CD4-positive, alpha-beta memory T cell (primary cell): ENCODE results near the gene NFKBIB. TPM values are rescaled to one million over a fixed set of nuclear protein-coding genes. Genes with fewer than 3 reads are reported as not detected.
A peak's percentile ranks its signal among the peaks of the same experiment; 100 is the strongest.

Experiments used
- CTCF ChIA-PET: fragments of 350-600 bp; sonication (Branson Sonifier 250); formaldehyde crosslinking; loops from one replicate; lab custom pipeline; 2021; ENCODE audit warnings: inconsistent platforms; ENCODE audit not compliant: partially characterized antibody; lab: Charles Lee
- POLR2A ChIA-PET: fragments of 350-600 bp; sonication (Branson Sonifier 250); formaldehyde crosslinking; loops from one replicate; lab custom pipeline; 2021; ENCODE audit not compliant: partially characterized antibody; lab: Charles Lee
- DNase-seq, 5 donors: peaks; one replicate each; pipeline versions ENCODE4 v3.0.0 to v3.0.0-alpha.2; 2020 to 2022; ENCODE audit warnings: mixed read lengths in 1 of 5
- H3K27ac ChIP-seq: one replicate; pipeline ENCODE4 v1.7.0; 2013; ENCODE audit warnings: low read depth, low read length
- H3K27me3 ChIP-seq: 2 replicates; pipeline ENCODE4 v1.7.0; 2013; ENCODE audit warnings: mild to moderate bottlenecking, low read length, moderate library complexity; ENCODE audit not compliant: insufficient read depth
- H3K36me3 ChIP-seq: 2 replicates; pipeline ENCODE4 v1.7.0; 2013; ENCODE audit warnings: mild to moderate bottlenecking, low read length, moderate library complexity; ENCODE audit not compliant: insufficient read depth
- H3K4me1 ChIP-seq: 2 replicates; pipeline ENCODE4 v1.7.0; 2013; ENCODE audit warnings: mild to moderate bottlenecking, low read length, moderate library complexity; ENCODE audit not compliant: insufficient read depth
- H3K4me3 ChIP-seq, 2 donors: one replicate each; pipeline ENCODE4 v1.7.0; 2013; ENCODE audit warnings: low read length in 2 of 2, mild to moderate bottlenecking in 1 of 2
- H3K9me3 ChIP-seq, 2 donors: one replicate each; pipeline ENCODE4 v1.7.0; 2013; ENCODE audit warnings: low read length in 2 of 2, control low read depth in 1 of 2; ENCODE audit not compliant: control insufficient read depth in 1 of 2
- H3K27ac Mint-ChIP-seq, 7 donors: one replicate each; pipeline ENCODE4 v1.8.0; 2020 to 2021; ENCODE audit warnings: mixed read lengths in 7 of 7, mild to moderate bottlenecking in 6 of 7, inconsistent platforms in 3 of 7, moderate library complexity in 3 of 7
- H3K27me3 Mint-ChIP-seq, 2 donors: one replicate each; pipeline ENCODE4 v1.8.0; 2020 to 2021; ENCODE audit warnings: mixed read lengths in 2 of 2
- H3K36me3 Mint-ChIP-seq, 2 donors: one replicate each; pipeline ENCODE4 v1.8.0; 2020 to 2021; ENCODE audit warnings: mixed read lengths in 2 of 2, inconsistent platforms in 1 of 2, mild to moderate bottlenecking in 1 of 2
- H3K4me1 Mint-ChIP-seq, 4 donors: one replicate each; pipeline ENCODE4 v1.8.0; 2020 to 2021; ENCODE audit warnings: mixed read lengths in 4 of 4, mild to moderate bottlenecking in 1 of 4
- H3K4me3 Mint-ChIP-seq, 8 donors: one replicate each; pipeline ENCODE4 v1.8.0; 2020 to 2021; ENCODE audit warnings: mixed read lengths in 8 of 8, mild to moderate bottlenecking in 7 of 8, moderate library complexity in 6 of 8, inconsistent platforms in 3 of 8
- H3K9me3 Mint-ChIP-seq, 8 donors: one replicate each; pipeline ENCODE4 v1.8.0; 2020 to 2021; ENCODE audit warnings: mixed read lengths in 8 of 8, mild to moderate bottlenecking in 5 of 8, inconsistent platforms in 3 of 8, moderate library complexity in 1 of 8
- intact Hi-C: fragments of 100-400 bp; cut with micrococcal nuclease; formaldehyde crosslinking; loops from one replicate; pipeline ENCODE4 v1.15.1; 2023
- polyA plus RNA-seq, 2 donors: library from polyadenylated mRNA; unstranded; fragments of 300-500 nt; fragmentation: Illumina TruSeq; gene quantifications; one replicate each; pipeline ENCODE4 v1.2.3, GENCODE V29; 2021
- total RNA-seq, 2 experiments: library from RNA; stranded (reverse); gene quantifications; one replicate each; pipeline ENCODE4 v1.2.3, GENCODE V29; 2021

NFKBIB gene
- total and polyA plus RNA-seq, 4 experiments from 2014 or later, result 7.2 to 26.0 (median 19.5) TPM

GRCh38 chr19:38900202-38900629, 447 bp downstream of the NFKBIB start:
- peaks cover 17 to 58% (median 38%) of the 10 kb centered on the region in 4 donors for H3K4me1 Mint-ChIP-seq
- H3K4me1 ChIP-seq, result peaks cover 34% of the 10 kb centered on the region
- H3K9me3 Mint-ChIP-seq, result no peaks in the 10 kb centered on the region
- H3K36me3 Mint-ChIP-seq, result peaks cover 14 to 22% of the 10 kb centered on the region in 2 donors
- ChIA-PET POLR2A (interaction anchor here (0.7 to 3.0 kb wide), 17 partner anchors 17 to 536 kb away, joined by 3 to 18 read pairs (median 4); partner anchors contain the start of genes ACTN4, ECH1, FAM98C and HNRNPL), CTCF (interaction anchor here (1.0 to 3.7 kb wide), 7 partner anchors 29 to 498 kb away, joined by 3 to 35 read pairs (median 6); partner anchors contain the start of genes FAM98C, HNRNPL, MRPS12 and SARS2)
- intact Hi-C loops, result no loop called here
- peak overlapping the region; percentile 68 to 87 for H3K4me3 ChIP-seq
- H3K27ac Mint-ChIP-seq, result peak overlapping the region; percentile 90 to 100 (median 99)
- peak overlapping the region; percentile 85 to 98 (median 96) for H3K4me3 Mint-ChIP-seq
- no peaks in the 10 kb centered on the region for H3K9me3 ChIP-seq
- H3K27me3 ChIP-seq, result no peaks in the 10 kb centered on the region
- no peaks in the 10 kb centered on the region for H3K27me3 Mint-ChIP-seq
- H3K27ac ChIP-seq, result peak overlapping the region; percentile 99
- DNase-seq, result no peak
- H3K36me3 ChIP-seq, result peaks cover 10% of the 10 kb centered on the region

DNA sequence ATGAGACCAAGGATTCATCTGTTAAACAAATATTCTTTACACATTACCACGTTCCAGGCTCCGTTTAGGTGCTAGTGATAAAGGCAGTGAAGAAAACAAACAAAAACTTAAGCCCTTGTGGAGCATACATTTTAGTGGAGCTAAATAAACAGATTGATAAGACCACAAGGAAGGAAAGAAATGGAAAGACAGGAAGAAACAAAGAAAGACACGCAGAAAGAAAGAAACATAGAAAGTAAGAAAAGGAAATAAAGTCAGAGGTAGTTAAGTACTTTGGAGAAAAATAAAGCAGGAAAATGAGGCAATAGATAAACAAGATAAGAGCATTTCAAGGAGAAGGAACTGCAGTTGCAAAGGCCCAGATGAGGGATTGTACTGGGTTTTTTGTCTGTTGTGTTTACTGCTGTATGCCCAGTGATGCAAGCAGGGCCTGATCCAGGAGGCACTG, 998 bp downstream of the NFKBIB start:
- CTCF ChIA-PET, result interaction anchor here (1.3 to 3.7 kb wide), 6 partner anchors 29 to 498 kb away, joined by 4 to 35 read pairs (median 6); partner anchors contain the start of genes FAM98C, HNRNPL, MRPS12 and SARS2
- Histone ChIP-seq H3K4me3 (peak overlapping the region in 1 of 2 donors; percentile 68), H3K9me3 (no peaks in the 10 kb centered on the region), H3K36me3 (peaks cover 10% of the 10 kb centered on the region), H3K27me3 (no peaks in the 10 kb centered on the region), H3K27ac (peak overlapping the region; percentile 99), H3K4me1 (peaks cover 34% of the 10 kb centered on the region)
- peak overlapping the region; percentile 90 to 100 (median 99) for H3K27ac Mint-ChIP-seq
- POLR2A ChIA-PET, result interaction anchor here (1.0 to 3.0 kb wide), 11 partner anchors 22 to 535 kb away, joined by 3 to 18 read pairs (median 12); partner anchors contain the start of genes ECH1, FAM98C, HNRNPL and MRPS12
- intact Hi-C loops, result no loop called here
- H3K36me3 Mint-ChIP-seq, result peaks cover 15 to 25% of the 10 kb centered on the region in 2 donors
- H3K4me1 Mint-ChIP-seq, result peaks cover 17 to 58% (median 38%) of the 10 kb centered on the region in 4 donors
- H3K9me3 Mint-ChIP-seq, result no peaks in the 10 kb centered on the region
- H3K27me3 Mint-ChIP-seq, result no peaks in the 10 kb centered on the region
- no peak for DNase-seq
- peak overlapping the region; percentile 52 to 98 (median 95) for H3K4me3 Mint-ChIP-seq

GRCh38 chr19:38901683-38902082, 1.9 kb downstream of the NFKBIB start:
- ChIA-PET POLR2A (interaction anchor here (0.6 to 2.4 kb wide), 3 partner anchors 23 to 71 kb away, joined by 3 to 15 read pairs (median 3); partner anchors contain the start of gene RINL), CTCF (interaction anchor here (1.6 to 3.7 kb wide), 4 partner anchors 28 to 499 kb away, joined by 3 to 35 read pairs (median 9); partner anchors contain the start of genes FAM98C, MRPS12 and SARS2)
- H3K27me3 ChIP-seq, result no peaks in the 10 kb centered on the region
- no peak overlapping the region for H3K4me3 ChIP-seq
- Mint-ChIP-seq H3K36me3 (peaks cover 17 to 26% of the 10 kb centered on the region in 2 donors), H3K27ac (peak overlapping the region in 3 of 7 donors; percentile 60 to 91 (median 90)), H3K27me3 (no peaks in the 10 kb centered on the region), H3K4me1 (peaks cover 17 to 58% (median 38%) of the 10 kb centered on the region in 4 donors), H3K9me3 (no peaks in the 10 kb centered on the region), H3K4me3 (peak overlapping the region in 7 of 8 donors; percentile 13 to 94 (median 58))
- intact Hi-C loops, result no loop called here
- no peak for DNase-seq
- peaks cover 34% of the 10 kb centered on the region for H3K4me1 ChIP-seq
- peaks cover 10% of the 10 kb centered on the region for H3K36me3 ChIP-seq
- H3K27ac ChIP-seq, result no peak overlapping the region
- no peaks in the 10 kb centered on the region for H3K9me3 ChIP-seq

DNA sequence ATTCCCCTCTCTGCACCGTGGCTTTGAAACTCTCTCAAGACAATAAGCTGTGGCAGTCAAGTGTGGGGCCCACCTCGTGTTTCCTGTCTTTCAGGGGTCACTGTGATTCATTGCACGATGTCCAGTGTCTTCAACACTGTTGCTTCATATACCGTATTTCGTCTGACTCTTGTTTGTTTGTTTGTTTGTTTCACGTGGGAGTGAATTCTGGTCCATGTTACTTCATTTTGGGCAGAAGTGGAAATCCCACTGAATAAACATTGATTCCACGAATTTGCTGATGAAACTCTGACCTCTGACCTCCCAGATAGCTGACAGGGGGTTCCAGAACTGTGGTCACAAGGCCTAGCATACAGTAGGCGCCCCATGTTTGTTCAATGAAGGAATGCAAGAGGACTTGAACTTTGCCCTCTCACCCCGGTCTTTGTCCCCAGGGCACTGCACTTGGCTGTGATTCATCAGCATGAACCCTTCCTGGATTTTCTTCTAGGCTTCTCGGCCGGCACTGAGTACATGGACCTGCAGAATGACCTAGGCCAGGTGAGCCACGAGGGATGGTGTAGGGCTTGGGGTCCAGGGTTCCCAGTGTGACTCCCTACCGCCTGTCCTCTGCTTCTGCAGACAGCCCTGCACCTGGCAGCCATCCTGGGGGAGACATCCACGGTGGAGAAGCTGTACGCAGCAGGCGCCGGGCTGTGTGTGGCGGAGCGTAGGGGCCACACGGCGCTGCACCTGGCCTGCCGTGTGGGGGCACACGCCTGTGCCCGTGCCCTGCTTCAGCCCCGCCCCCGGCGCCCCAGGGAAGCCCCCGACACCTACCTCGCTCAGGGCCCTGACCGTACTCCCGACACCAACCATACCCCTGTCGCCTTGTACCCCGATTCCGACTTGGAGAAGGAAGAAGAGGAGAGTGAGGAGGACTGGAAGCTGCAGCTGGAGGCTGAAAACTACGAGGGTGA, 5.1 kb downstream of the NFKBIB start:
- H3K36me3 Mint-ChIP-seq, result peaks cover 25 to 39% of the 10 kb centered on the region in 2 donors
- peaks cover 16% of the 10 kb centered on the region for H3K4me1 ChIP-seq
- peaks cover 12 to 29% (median 17%) of the 10 kb centered on the region in 4 donors for H3K4me1 Mint-ChIP-seq
- no peaks in the 10 kb centered on the region for H3K27me3 Mint-ChIP-seq
- no peaks in the 10 kb centered on the region for H3K9me3 ChIP-seq
- no peak overlapping the region for H3K4me3 Mint-ChIP-seq
- no peaks in the 10 kb centered on the region for H3K9me3 Mint-ChIP-seq
- DNase-seq, result no peak
- H3K36me3 ChIP-seq, result peaks cover 20% of the 10 kb centered on the region
- POLR2A ChIA-PET, result no interaction called here
- H3K27ac Mint-ChIP-seq, result peak overlapping the region in 4 of 7 donors; percentile 25 to 93 (median 66)
- H3K27me3 ChIP-seq, result no peaks in the 10 kb centered on the region
- CTCF ChIA-PET, result interaction anchor here (1.7 kb wide), 1 partner anchor 25 kb away, joined by 9 read pairs; the partner anchor contains the start of genes MRPS12 and SARS2
- intact Hi-C loops, result no loop called here
- H3K4me3 ChIP-seq, result no peak overlapping the region
- no peak overlapping the region for H3K27ac ChIP-seq

GRCh38 chr19:38905620-38906019, 5.9 kb downstream of the NFKBIB start:
- Histone ChIP-seq H3K27ac (no peak overlapping the region), H3K36me3 (peaks cover 20% of the 10 kb centered on the region), H3K4me1 (peaks cover 11% of the 10 kb centered on the region), H3K4me3 (no peak overlapping the region), H3K9me3 (no peaks in the 10 kb centered on the region), H3K27me3 (no peaks in the 10 kb centered on the region)
- peaks cover 7 to 24% (median 12%) of the 10 kb centered on the region in 4 donors for H3K4me1 Mint-ChIP-seq
- DNase-seq, result no peak
- intact Hi-C loops, result no loop called here
- ChIA-PET POLR2A (no interaction called here), CTCF (interaction anchor here (1.7 kb wide), 1 partner anchor 24 kb away, joined by 9 read pairs; the partner anchor contains the start of genes MRPS12 and SARS2)
- H3K4me3 Mint-ChIP-seq, result no peak overlapping the region
- peaks cover 24 to 41% of the 10 kb centered on the region in 2 donors for H3K36me3 Mint-ChIP-seq
- H3K9me3 Mint-ChIP-seq, result no peaks in the 10 kb centered on the region
- peak overlapping the region in 1 of 7 donors; percentile 76 for H3K27ac Mint-ChIP-seq
- H3K27me3 Mint-ChIP-seq, result no peaks in the 10 kb centered on the region

DNA sequence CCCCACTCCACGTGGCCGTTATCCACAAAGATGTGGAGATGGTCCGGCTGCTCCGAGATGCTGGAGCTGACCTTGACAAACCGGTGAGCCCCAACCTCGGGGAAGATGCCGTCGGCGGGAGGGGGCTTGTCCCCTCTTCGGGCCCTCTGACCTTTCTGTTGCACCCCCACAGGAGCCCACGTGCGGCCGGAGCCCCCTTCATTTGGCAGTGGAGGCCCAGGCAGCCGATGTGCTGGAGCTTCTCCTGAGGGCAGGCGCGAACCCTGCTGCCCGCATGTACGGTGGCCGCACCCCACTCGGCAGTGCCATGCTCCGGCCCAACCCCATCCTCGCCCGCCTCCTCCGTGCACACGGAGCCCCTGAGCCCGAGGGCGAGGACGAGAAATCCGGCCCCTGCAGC, 7.5 kb downstream of the NFKBIB start:
- Mint-ChIP-seq H3K4me3 (no peak overlapping the region), H3K36me3 (peaks cover 25 to 44% of the 10 kb centered on the region in 2 donors), H3K27ac (no peak overlapping the region), H3K27me3 (no peaks in the 10 kb centered on the region), H3K4me1 (peaks cover 0 to 11% (median 4%) of the 10 kb centered on the region in 4 donors), H3K9me3 (no peaks in the 10 kb centered on the region)
- H3K27ac ChIP-seq, result no peak overlapping the region
- ChIA-PET POLR2A (no interaction called here), CTCF (no interaction called here)
- peaks cover 20% of the 10 kb centered on the region for H3K36me3 ChIP-seq
- no peaks in the 10 kb centered on the region for H3K4me1 ChIP-seq
- DNase-seq, result no peak
- intact Hi-C loops, result no loop called here
- H3K4me3 ChIP-seq, result no peak overlapping the region
- no peaks in the 10 kb centered on the region for H3K9me3 ChIP-seq
- H3K27me3 ChIP-seq, result no peaks in the 10 kb centered on the region
